Liver (tissue), 3 donors: ENCODE measurements around the gene B3GALT5.

ENCODE experiments used
- RAD21 ChIP-seq, 2 donors: IDR thresholded peaks; 2 replicates each; pipeline ENCODE4 v1.6.1; 2016; ENCODE audit warnings: antibody characterized with exemption in 2 of 2, mild to moderate bottlenecking in 2 of 2
- TF ChIP-seq, protein P1 (sequence below): fragments of 150-350 bp; IDR thresholded peaks from 2 replicates; pipeline ENCODE4 v1.5.1; 2017; ENCODE audit warnings: improper control_type of control experiment, low read depth, low read length; ENCODE audit not compliant: missing input control
- TF ChIP-seq, protein P2 (sequence below): IDR thresholded peaks from 2 replicates; pipeline ENCODE4 v1.6.1; 2016; ENCODE audit warnings: antibody characterized with exemption
- donor health status: healthy.
- donor health status: healthy.

DNA sequence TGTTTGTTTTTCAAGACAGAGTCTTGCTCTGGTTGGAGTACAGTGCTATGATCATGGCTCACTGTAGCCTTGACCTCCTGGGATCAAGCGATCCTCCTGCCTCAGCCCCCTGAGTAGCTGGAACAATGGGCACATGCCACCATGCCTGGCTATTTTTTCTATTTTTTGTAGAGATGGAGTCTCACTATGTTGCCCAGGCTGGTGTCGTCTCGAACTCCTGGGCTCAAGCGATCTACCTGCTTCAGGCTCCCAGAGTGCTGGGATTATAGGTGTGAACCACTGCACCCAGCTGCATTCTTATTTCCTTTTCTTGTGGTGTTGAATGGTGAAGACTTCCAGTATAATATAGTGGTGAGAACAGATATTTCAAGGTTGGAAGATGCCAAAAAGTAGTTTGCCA lies 28.0 kb downstream of the B3GALT5 start:
- TF ChIP-seq, protein P1, sequence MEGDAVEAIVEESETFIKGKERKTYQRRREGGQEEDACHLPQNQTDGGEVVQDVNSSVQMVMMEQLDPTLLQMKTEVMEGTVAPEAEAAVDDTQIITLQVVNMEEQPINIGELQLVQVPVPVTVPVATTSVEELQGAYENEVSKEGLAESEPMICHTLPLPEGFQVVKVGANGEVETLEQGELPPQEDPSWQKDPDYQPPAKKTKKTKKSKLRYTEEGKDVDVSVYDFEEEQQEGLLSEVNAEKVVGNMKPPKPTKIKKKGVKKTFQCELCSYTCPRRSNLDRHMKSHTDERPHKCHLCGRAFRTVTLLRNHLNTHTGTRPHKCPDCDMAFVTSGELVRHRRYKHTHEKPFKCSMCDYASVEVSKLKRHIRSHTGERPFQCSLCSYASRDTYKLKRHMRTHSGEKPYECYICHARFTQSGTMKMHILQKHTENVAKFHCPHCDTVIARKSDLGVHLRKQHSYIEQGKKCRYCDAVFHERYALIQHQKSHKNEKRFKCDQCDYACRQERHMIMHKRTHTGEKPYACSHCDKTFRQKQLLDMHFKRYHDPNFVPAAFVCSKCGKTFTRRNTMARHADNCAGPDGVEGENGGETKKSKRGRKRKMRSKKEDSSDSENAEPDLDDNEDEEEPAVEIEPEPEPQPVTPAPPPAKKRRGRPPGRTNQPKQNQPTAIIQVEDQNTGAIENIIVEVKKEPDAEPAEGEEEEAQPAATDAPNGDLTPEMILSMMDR, result no peak
- TF ChIP-seq RAD21 (IDR thresholded peaks at IDR 0.05), result no peak
- TF ChIP-seq, protein P2, sequence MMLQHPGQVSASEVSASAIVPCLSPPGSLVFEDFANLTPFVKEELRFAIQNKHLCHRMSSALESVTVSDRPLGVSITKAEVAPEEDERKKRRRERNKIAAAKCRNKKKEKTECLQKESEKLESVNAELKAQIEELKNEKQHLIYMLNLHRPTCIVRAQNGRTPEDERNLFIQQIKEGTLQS, result no peak
